ENCODE data around the gene ORAI1.

GRCh38 chr12:121641343-121641630 lies 15.0 kb downstream of the ORAI1 start:
- TF ChIP-seq POLR2AphosphoS5 (IDR thresholded peaks at IDR 0.05; ENCODE audit: low read depth, low read length): no peak
- TF ChIP-seq CTCF (IDR thresholded peaks at IDR 0.05): no peak
- TF ChIP-seq ELF1 (IDR thresholded peaks at IDR 0.05): no peak
- no peak for TF ChIP-seq JUND (IDR thresholded peaks at IDR 0.05)
- no peak for TF ChIP-seq MEF2A (IDR thresholded peaks at IDR 0.05; ENCODE audit: borderline replicate concordance, low read depth)
- TF ChIP-seq RCOR1 (IDR thresholded peaks at IDR 0.05; ENCODE audit: low read length): no peak
- TF ChIP-seq SIN3A (IDR thresholded peaks at IDR 0.05; ENCODE audit: borderline replicate concordance, low read depth, low read length): no peak
- TF ChIP-seq REST (IDR thresholded peaks at IDR 0.05; ENCODE audit: low read depth, low read length): no peak
- no peak for TF ChIP-seq RXRA (IDR thresholded peaks at IDR 0.05; ENCODE audit: borderline replicate concordance, low read depth)
- TF ChIP-seq USF1 (IDR thresholded peaks at IDR 0.05; ENCODE audit: borderline replicate concordance, low read depth): no peak
- TF ChIP-seq RFX5 (IDR thresholded peaks at IDR 0.05; ENCODE audit: low read length): no peak
